ENCODE measurements around the gene MTUS2. TPM values are rescaled to one million over a fixed set of nuclear protein-coding genes. Genes with fewer than 3 reads are reported as not detected.

Gene MTUS2
- total and polyA plus RNA-seq, 2 of the 8 experiments (the other 6 are each of a cell fraction or from before 2014, with no cell fraction given) = 0.18 to 0.80 TPM

GRCh38 chr13:29534083-29534482 is 713.9 kb downstream of the MTUS2 start:
- no peak overlapping the region for H2BK20ac ChIP-seq (ENCODE audit: low read length)
- no peaks in the 10 kb centered on the region for H3K23me2 ChIP-seq (ENCODE audit: low read depth, low read length)
- peaks cover 9 to 71% (median 33%) of the 10 kb centered on the region in 4 experiments for H3K36me3 ChIP-seq (ENCODE audit: control insufficient read depth in 2 of 4, insufficient read depth in 4 of 4, low read length in 3 of 4)
- no peak overlapping the region for H3K14ac ChIP-seq (ENCODE audit: insufficient read length)
- H4K8ac ChIP-seq (ENCODE audit: extremely low read depth, insufficient read depth, low read length) = no peak overlapping the region
- no peaks in the 10 kb centered on the region for H3K27me3 ChIP-seq (replicated peaks in 1 of 4; ENCODE audit: control insufficient read depth in 3 of 4, extremely low read depth in 1 of 4, insufficient read depth in 3 of 4, low read length in 3 of 4)
- peaks cover 0 to 32% of the 10 kb centered on the region in 2 experiments; a peak in 2 of 4 replicates for H3K79me2 ChIP-seq (ENCODE audit: control insufficient read depth in 1 of 2, insufficient read depth in 2 of 2, low read length in 2 of 2)
- H3K23ac ChIP-seq (ENCODE audit: insufficient read length) = no peak overlapping the region
- H2BK15ac ChIP-seq (ENCODE audit: low read length) = no peak overlapping the region
- no peak overlapping the region for H2BK5ac ChIP-seq (ENCODE audit: low read depth, low read length)
- no peak for FAIRE-seq
- no peak overlapping the region for H4K5ac ChIP-seq (ENCODE audit: insufficient read length, low read depth, low read length)
- no peak for DNase-seq (ENCODE audit: low read depth in 1 of 2, low spot score in 2 of 2)
- H4K20me1 ChIP-seq (replicated peaks in 1 of 2; ENCODE audit: control insufficient read depth in 1 of 2, insufficient read depth in 2 of 2, low read length in 2 of 2) = peaks cover 13 to 14% of the 10 kb centered on the region in 2 experiments
- no peak overlapping the region for H4K91ac ChIP-seq (replicated peaks; ENCODE audit: insufficient read length, low read length)
- no peak overlapping the region for H3K9ac ChIP-seq (replicated peaks in 1 of 4; ENCODE audit: extremely low read depth in 1 of 4, low read depth in 3 of 4, low read length in 3 of 4)
- H3K4me1 ChIP-seq (replicated peaks in 1 of 4; ENCODE audit: control insufficient read depth in 3 of 4, insufficient read depth in 4 of 4, low read length in 3 of 4) = 0 out of 7 replicates have a peak, but pooled peaks cover 0 to 2% (median 0%) of the 10 kb centered on the region in 4 experiments
- no peaks in the 10 kb centered on the region for H3K9me3 ChIP-seq (ENCODE audit: insufficient read depth in 2 of 2, low read depth in 1 of 2, low read length in 1 of 2)
- no peak overlapping the region for H3K27ac ChIP-seq (ENCODE audit: low read depth, low read length)
- H2AK5ac ChIP-seq (ENCODE audit: low read depth, low read length) = no peak overlapping the region
- peaks cover 10% of the 10 kb centered on the region; the same call in 1 of the 2 replicates for H3K79me1 ChIP-seq (ENCODE audit: low read depth, low read length)
- H2BK12ac ChIP-seq (ENCODE audit: low read depth, low read length) = no peak overlapping the region
- POLR2A ChIA-PET (ENCODE audit: partially characterized antibody) = no interaction called here
- H3K4me2 ChIP-seq (ENCODE audit: insufficient read depth in 1 of 2, low read depth in 2 of 2, low read length in 2 of 2) = no peak overlapping the region
- H3K4ac ChIP-seq (replicated peaks; ENCODE audit: insufficient read length, low read depth, low read length) = no peak overlapping the region
- WGBS, 2 experiments (ENCODE audit: extremely low coverage in 1 of 2, insufficient coverage in 1 of 2, insufficient read length in 1 of 2, insufficient replicate concordance in 2 of 2, low coverage in 1 of 2, low lambda C conversion rate in 2 of 2, missing lambda C conversion rate in 1 of 2) = 93% methylated on average over 4 of the region's 4 CpGs; no CpG with 5 or more reads in 1 of the 2 experiments
- H3K56ac ChIP-seq (replicated peaks; ENCODE audit: insufficient read length, low read depth, low read length) = no peak overlapping the region
- H2AFZ ChIP-seq (ENCODE audit: low read length) = no peak overlapping the region
- no peak overlapping the region for H3K18ac ChIP-seq (ENCODE audit: extremely low read depth, low read length)
- H2BK120ac ChIP-seq (replicated peaks; ENCODE audit: low read depth, low read length) = no peak overlapping the region
- no peak overlapping the region for H3K4me3 ChIP-seq (ENCODE audit: extremely low read depth in 1 of 4, insufficient read depth in 2 of 4, low read depth in 3 of 4, low read length in 4 of 4)
- CTCF ChIA-PET (ENCODE audit: partially characterized antibody) = interaction anchor here (1.1 to 1.3 kb wide), 4 partner anchors 8 to 173 kb away, joined by 3 to 4 read pairs (median 3); no protein-coding TSS in a partner anchor
- TF ChIP-seq SP1 (IDR thresholded peaks at IDR 0.05; ENCODE audit: low read depth, low read length) (no peak), SP4 (IDR thresholded peaks at IDR 0.05; ENCODE audit: low read length) (no peak), CHD2 (IDR thresholded peaks at IDR 0.05; ENCODE audit: low read length) (no peak), SIX5 (IDR thresholded peaks at IDR 0.05; ENCODE audit: low read depth, low read length) (no peak), KDM4A (IDR thresholded peaks at IDR 0.05; ENCODE audit: low read depth, low read length, severe bottlenecking) (no peak), POU5F1 (IDR thresholded peaks at IDR 0.05; ENCODE audit: low read depth, low read length) (no peak), SRF (IDR thresholded peaks at IDR 0.05; ENCODE audit: low read depth, low read length) (no peak), ASH2L (IDR thresholded peaks at IDR 0.05; ENCODE audit: low read length) (no peak), EP300 (IDR thresholded peaks at IDR 0.05; ENCODE audit: borderline replicate concordance in 1 of 2, low read depth in 2 of 2, low read length in 2 of 2) (no peak), TAF7 (optimal IDR thresholded peaks at IDR 0.05; ENCODE audit: borderline replicate concordance, low read depth, low read length) (no peak), RXRA (IDR thresholded peaks at IDR 0.05; ENCODE audit: insufficient read depth, low read depth, low read length) (no peak)
- TF ChIP-seq, protein P1, sequence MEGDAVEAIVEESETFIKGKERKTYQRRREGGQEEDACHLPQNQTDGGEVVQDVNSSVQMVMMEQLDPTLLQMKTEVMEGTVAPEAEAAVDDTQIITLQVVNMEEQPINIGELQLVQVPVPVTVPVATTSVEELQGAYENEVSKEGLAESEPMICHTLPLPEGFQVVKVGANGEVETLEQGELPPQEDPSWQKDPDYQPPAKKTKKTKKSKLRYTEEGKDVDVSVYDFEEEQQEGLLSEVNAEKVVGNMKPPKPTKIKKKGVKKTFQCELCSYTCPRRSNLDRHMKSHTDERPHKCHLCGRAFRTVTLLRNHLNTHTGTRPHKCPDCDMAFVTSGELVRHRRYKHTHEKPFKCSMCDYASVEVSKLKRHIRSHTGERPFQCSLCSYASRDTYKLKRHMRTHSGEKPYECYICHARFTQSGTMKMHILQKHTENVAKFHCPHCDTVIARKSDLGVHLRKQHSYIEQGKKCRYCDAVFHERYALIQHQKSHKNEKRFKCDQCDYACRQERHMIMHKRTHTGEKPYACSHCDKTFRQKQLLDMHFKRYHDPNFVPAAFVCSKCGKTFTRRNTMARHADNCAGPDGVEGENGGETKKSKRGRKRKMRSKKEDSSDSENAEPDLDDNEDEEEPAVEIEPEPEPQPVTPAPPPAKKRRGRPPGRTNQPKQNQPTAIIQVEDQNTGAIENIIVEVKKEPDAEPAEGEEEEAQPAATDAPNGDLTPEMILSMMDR (IDR thresholded peaks at IDR 0.05; ENCODE audit: control extremely low read depth in 1 of 3, insufficient read depth in 1 of 3, low read depth in 1 of 3, low read length in 3 of 3) = no peak
